HG02870 (cell line): ENCODE data around the gene SBNO1.
"Not testable (repeated sequence)": the region's sequence is repeated elsewhere in the genome, so short reads cannot be mapped to it uniquely, and the experiment has no call there.

ENCODE experiments used
- ATAC-seq: cut with Tn5 transposase; IDR thresholded peaks from one replicate; pipeline ENCODE4 v1.9.1; 2021; ENCODE audit warnings: mild to moderate bottlenecking, moderate library complexity; ENCODE audit not compliant: unreplicated experiment

SBNO1 gene

DNA sequence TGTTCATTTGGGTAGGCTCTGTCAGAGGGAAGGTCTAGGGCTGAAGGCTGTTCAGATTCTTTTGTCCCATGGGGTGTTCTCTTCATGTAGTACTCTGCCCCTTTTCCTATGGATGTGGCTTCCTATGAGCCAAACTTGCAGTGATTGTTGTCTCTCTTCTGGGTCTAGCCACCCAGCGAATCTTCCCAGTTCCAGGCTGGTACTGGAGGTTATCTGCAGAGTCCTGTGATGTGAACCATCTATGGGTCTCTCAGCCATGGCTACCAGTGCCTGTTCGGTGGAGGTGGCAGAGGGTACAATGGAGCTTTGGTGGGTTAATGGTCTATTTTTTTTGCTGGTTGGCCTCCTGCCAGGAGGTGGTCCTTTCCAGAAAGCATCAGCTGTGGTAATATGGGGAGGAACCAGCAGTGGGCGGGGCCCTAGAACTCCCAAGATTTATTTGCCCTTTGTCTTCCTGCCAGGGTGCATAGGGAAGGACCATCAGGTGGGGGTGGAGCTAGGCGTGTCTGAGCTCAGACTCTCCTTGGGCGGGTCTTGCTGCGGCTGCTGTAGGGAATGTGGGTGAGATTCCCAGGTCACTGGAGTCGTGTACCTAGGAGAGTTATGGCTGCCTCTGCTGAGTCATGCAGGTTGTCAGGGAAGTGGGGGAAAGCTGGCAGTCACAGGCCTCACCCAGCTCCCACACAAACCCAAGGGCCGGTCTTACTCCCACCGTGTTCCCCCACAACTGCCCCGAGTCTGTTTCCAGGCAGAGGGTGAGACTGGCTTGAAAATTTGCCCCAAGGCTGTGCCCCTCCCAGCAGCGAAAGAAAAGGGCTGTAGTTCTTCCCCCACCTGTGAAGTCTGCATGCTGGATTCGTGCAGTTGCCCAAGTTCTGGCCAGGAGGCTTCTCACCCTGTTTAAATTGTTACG, 113.9 kb downstream of the SBNO1 start:
- ATAC-seq = no peak

DNA sequence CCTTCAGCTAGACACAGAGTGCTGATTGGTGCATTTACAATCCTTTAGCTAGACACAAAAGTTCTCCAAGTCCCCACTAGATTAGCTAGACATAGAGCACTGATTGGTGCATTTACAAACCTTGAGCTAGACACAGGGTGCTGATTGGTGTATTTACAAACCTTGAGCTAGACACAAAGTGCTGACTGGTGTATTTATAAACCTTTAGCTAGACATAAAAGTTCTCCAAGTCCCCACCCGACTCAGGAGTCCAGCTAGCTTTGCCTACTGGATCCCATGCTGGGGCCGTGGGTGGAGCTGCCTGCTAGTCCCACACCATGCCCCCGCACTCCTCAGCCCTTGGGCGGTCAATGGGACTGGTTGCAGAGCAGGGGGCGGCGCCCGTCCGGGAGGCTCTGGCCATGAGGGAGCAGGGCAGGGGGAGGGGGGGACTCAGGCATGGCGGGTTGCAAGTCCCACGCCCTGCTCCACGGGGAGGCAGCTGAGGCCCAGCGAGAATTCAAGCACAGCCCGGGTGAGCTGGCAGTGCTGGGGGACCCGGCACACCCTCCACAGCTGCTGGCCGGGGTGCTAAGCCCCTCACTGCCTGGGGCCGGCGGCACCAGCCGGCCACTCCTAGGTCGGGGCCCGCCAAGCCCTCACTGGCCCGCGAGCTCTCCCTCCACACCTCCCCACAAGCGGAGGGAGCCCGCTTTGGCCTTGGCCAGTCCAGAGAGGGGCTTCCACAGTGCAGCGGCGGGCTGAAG, 115.5 kb downstream of the SBNO1 start:
- ATAC-seq = not testable (repeated sequence)

DNA sequence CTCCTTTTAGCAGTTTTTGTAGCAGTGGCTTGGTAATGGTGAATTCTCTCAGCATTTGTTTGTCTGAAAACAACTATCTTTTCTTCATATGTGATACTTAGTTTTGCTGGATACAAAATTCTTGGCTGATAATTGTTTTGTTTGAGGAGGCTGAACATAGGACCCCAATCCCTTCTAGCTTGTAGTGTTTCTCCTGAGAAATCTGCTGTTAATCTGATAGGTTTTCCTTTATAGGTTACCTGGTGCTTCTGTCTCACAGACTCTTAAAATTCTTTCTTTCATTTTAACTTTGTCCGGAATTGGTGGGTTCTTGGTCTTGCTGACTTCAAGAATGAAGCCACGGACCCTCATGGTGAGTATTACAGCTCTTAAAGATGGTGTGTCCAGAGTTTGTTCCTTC, 116.5 kb downstream of the SBNO1 start:
- not testable (repeated sequence) for ATAC-seq

DNA sequence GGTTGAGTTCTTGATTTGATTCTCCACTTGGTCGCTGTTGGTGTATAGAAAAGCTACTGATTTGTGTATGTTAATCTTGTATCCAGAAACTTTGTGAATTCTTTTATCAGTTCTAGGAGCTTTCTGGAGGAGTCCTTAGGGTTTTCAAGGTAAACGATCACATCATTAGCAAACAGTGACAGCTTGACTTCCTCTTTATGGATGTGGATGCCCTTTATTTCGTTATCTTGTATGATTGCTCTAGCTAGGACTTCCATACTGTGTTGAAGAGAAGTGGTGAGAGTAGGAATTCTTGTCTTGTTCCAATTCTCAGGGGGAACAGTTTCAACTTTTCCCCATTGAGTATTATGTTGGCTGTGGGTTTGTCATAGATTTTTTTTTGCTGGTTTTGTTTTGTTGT, 119.0 kb downstream of the SBNO1 start:
- no peak for ATAC-seq

DNA sequence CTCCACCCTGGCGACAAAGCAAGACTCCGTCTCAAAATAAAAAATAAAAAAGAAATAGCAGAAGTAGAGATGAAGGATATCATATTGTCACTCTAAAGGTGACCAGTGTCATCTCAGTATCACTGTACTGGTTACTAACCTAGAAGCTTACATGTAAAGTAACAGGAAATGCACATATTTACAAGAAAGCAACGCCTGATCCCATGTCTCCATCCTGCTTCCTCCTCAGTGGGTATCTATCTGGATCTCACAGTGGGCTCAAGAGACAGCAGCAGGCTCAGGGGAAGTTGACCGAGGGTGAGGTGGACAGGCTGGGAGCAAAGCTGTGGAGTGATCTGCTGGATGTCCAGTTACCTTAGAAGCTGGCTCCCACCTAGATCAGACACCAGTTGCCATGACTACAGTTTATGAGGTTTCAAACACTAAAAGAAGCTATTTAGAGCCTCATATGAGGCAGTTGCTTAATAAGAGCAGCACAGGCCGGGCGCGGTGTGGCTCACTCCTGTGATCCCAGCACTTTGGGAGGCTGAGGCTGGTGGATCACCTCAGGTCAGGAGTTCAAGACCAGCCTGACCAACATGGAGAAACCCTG, 120.9 kb downstream of the SBNO1 start:
- no peak for ATAC-seq

DNA sequence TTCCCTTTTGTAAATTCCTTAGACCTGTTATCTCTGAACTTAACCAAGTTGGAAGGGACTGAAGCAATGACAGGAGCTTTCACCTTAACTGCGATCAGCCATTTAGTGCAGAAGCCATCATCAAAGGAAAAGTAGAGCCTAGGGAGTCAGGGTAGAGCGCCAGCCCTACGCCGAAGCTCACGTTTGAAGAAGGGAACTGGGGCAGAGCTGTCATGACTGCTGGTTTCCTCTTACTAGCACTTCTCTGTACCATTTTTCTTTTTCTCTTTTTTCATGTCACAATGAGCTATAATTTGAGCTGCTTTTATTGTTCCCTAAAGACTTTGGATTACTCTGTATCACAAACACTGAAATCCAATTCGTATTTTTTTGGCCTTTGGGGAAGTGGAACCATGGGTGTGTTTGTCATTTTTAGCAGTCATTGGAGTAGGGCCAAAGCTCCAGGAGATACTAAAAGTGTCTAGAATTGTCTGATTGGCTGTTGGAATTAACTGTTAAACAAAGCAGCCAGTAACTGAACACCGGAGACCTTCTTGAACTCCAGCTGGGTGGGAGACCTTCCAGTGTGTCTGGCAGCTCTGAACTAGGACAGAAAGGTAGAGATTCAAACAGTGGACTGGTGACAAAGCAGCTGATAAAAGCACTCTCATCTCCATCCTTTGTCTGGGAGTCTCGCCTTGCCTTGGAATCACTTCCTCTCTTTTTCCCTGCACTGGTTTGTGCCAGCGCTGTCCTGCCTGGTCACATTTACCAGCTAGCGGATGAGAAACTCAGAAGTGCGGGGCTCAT, 122.3 kb downstream of the SBNO1 start:
- ATAC-seq = no peak
